GM19395 (cell line): ENCODE measurements around the gene PPP2R5D.
A peak's percentile ranks its signal among the peaks of the same experiment; 100 is the strongest.

Experiments used
- ATAC-seq: cut with Tn5 transposase; IDR thresholded peaks from one replicate; pipeline ENCODE4 v1.9.1; 2021; ENCODE audit warnings: mild to moderate bottlenecking, moderate library complexity; ENCODE audit not compliant: unreplicated experiment

PPP2R5D gene

DNA sequence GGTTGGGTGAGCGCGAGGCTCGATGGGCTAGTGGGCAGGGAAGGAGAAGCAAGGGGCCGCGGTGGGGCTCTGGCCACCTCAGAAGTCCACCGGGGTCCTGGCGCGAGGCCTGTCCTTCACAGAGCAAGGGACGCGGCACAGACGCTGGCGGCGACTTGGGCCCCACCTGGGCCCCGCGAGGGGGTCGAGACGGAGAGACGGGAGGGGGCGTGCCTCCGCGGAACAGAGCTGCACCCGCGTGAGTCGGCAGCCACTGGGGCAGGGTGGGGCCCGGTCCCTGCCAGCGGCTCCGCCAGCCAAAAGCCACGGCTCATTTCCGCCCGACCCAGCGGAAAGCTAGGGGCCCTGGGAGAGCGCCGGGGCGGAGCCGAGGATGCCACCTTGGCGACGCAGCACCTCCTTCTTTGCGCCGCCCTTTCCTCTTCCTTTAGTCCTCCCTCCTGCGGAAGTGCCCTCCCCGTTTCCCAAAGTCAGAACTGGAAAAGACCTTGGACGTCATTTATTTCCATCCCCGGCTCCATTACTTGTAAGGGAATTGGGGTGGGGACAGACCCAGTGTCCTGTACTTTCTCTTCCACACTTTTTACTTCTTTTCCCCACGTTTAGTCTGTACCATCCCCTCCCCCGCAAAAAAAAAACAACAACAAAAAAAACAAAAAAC, 69.3 kb downstream of the PPP2R5D start, which contains the start of gene CUL7:
TSS of gene CUL7 (minus strand) at position 307 of the 661 bp plus-strand sequence. CDS start 1,063 bp downstream, outside the sequence.
- peak; percentile 87 for ATAC-seq

DNA sequence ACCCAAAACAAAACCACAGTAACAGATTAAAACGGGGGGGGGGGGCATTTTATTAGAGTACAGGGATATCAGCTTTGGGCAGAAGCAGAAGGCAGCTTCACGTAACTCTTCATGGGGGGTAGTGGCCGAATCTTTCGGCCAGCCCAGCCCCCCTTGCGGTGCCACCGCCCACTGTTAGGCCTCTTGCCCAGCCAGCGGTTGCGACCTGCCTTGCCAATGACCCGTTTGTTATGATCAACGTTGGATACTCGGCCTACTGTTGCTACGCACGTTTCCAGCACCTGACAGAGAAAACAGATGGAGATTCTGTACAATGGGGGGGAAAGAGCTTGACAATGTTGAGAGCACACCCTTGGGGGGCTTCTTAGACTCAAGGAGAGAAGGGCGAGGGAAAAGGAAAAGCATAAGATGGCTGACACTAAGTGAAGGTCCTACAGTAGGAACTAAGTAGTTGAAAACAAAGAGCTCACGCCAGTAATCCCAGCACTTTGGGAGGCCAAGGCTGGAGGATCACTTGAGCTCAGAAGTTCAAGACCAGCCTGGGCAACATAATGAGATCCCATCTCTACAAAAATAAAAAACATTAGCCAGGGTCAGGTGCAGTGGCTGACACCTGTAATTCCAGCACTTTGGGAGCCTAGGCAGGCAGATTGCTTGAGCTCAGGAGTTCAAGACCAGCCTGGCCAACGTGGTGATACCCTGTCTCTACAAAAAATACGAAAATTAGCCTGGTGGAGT, 70.0 kb downstream of the PPP2R5D start:
- ATAC-seq: no peak

DNA sequence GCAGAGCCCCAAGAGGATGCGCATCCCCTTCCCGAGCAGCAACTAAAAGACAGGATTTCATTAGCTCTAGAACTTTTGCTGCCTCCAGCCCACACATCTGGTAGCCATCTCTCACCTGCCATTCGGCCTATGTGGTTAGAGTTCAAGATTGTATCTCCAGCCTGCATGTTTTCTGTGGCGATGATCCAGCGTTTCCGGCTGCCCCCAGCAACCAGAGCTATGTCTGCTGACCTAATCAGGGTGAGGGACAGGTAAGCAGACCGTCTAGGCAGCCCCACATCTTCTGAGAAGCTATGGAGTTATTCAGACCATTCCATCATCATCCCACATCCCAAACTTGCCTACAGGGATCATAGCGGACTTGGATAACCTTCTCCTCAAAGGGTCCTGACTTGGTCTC, 71.6 kb downstream of the PPP2R5D start:
- ATAC-seq: no peak

DNA sequence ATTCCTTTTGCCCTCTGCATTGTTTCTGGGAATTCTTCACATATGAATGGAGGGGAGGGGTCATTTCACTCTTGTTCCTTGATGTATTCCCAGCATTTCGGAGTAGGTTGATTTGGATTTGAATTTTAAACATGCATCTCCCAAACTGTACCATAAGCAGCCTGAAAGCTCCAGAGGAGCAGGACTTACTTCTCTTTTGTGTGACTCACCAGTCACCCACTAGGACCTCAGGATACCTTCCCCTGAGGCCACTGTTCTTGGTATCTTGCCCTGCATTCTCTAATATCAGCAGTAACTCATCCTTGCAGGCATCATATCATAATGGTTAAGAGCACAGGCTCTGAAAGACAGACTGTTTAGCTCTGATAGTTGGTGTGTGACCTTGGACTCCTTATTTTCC, 74.2 kb downstream of the PPP2R5D start:
- ATAC-seq: no peak

DNA sequence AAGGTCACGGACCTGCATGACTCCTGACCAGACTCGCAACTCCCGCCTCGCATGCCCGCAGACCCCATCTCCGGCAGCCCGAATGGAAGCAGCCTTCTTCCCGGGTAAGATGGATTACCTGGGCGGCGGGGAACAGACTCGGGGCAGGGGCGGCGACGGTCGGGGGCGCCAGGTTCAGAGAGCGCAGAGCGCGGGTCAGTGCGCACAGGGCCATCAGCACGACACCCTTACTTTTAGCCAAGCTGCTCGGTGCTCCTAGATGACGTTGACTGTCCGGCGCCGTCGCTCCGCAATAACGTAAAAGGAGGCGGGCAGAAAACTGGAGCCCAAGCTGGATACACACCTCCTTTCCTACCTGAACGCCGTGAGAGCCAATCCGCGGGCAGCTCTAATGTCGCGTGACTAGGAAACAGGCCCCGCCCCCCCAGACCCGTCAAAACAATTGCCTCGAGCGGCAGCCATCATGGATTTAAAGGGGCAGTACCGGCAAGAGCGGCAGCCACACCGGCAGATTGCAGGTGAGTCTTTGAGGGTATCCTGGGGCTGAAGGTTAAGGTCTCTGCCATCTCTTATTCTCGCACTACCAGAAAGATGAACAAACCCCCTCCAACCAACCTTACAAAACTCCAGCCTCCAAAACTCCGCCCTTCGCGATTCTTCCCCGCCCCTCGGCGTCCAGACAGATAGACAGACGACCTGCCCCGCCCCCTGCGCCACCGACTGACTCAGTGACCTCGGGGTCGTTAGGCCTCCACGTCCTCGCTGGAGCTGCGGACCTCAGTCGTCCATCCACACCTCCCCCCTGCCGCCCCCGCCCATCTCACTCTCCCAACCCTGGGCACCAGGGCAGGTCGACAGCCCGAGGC, 75.0 kb downstream of the PPP2R5D start, which contains the start of the genes KLC4 and MRPL2:
TSS of gene KLC4 (plus strand) at position 464 of the 866 bp plus-strand sequence. CDS start 1,705 bp downstream, outside the sequence.
TSS of gene MRPL2 (minus strand) at position 267 of the 866 bp plus-strand sequence. CDS start at position 214, 53 bp downstream.
- ATAC-seq: peak; percentile 89

DNA sequence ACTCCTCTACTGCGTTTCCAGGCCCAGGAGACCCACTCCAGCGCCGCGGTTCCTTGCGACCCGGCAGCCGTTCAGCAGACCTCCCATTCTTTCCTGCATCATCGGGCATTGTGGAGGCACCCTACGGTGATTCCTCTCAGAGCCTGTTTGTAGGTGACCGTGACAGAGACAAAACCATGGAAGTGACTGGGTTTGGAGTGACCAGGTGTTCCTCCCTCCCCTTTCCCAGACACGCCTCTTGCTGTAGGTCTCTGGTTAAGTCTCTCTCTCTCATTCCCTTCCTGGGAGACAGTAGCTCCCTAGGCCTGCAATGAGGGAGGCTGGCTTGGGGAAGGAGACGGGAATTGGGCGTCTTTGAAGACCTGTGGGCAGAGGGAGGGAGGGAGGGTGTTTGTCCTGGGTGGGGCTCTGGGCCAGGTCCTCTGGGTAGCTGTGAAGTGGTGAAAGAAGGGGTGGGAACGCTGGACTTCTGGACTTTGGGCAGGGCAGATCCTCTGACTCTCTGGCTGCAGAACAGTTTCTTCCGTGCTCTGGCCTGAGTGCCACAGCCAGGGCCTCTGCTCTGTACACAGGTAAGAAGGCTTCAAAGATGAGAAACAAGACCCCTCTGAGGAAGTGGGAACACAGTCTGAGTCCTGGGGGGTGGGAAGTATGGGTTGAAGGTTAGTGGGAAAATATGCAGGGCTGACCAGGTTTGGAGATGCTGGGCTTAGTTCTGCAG, 75.8 kb downstream of the PPP2R5D start:
- no peak for ATAC-seq

DNA sequence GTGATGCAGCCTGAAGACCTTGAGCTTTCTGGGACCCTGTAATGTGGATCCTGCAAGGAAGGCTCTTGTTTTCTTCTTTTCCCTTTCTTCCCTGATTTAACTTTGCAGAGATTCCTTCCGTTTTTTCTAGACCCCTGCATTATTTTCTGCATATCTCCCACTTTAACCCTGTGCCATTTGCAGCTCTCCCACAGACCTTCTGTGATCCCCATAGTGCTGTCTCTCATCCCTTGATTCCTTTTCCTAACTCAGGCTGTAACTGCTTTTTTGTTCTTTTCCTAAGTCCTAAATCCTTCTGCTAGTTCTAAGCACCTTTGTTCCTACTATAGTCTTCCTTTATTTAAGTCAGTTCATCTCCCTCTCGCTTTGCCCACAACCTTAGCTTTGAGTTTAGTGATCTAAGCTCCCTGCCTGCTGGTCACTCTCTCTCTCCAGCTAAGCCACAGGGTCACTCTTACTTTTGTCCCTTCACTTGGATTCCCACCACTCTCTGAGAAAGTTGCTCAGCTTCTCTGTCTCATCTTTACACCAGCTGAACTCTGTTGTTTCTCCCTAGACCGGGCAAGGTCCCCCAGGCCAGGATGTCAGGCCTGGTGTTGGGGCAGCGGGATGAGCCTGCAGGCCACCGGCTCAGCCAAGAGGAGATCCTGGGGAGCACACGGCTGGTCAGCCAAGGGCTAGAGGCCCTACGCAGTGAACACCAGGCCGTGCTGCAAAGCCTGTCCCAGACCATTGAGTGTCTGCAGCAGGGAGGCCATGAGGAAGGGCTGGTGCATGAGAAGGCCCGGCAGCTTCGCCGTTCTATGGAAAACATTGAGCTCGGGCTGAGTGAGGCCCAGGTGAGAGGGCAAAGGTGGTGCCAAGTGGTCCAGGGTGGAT, 76.6 kb downstream of the PPP2R5D start:
- no peak for ATAC-seq

DNA sequence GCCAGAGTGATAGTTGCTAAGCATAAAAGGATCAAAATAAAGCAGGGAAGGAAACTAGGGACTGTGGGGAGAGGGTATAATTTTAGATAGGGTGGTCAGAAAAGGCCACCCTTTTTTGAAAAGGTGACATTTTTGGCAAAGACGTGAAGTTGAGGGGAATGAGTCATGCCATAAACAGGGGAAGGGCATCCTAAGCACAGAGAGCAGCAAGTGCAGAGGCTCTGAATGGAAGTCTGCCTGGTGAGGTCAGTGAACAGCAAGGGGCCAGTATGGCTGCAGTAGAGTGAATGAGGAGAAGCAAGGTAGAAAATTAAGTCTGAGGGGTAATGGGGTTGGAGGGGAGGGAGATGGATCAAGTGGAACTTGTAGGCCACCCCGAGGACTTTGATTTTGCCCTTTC, 77.5 kb downstream of the PPP2R5D start:
- ATAC-seq: no peak
